Tibial artery (tissue), 4 donors: Measurements from ENCODE around the gene CACNA2D1.

ENCODE experiments used
- DNase-seq, 2 donors: peaks; one replicate each; pipeline ENCODE4 v3.0.0-alpha.2; 2019
- H3K27ac ChIP-seq, 2 donors: fragments of 200-600 bp; sonication (generic) in 1 of 2; 1 replicate in 1 of 2; 2 replicates in 1 of 2; pipeline ENCODE4 v1.5.1; 2018 to 2019; ENCODE audit warnings: mild to moderate bottlenecking in 1 of 2
- H3K27me3 ChIP-seq, 2 donors: fragments of 200-600 bp; sonication (generic) in 1 of 2; one replicate each; pipeline versions ENCODE4 v1.5.1 to v1.6.0; 2016 to 2019
- H3K36me3 ChIP-seq, 3 donors: fragments of 200-600 bp; sonication (generic) in 2 of 3; one replicate each; pipeline ENCODE4 v1.5.1; 2016 to 2019; ENCODE audit warnings: mild to moderate bottlenecking in 2 of 3
- H3K4me1 ChIP-seq, 4 donors: fragments of 200-600 bp; sonication (generic) in 2 of 4; 1 replicate in 3 of 4; 2 replicates in 1 of 4; pipeline ENCODE4 v1.5.1; 2016 to 2019
- H3K4me3 ChIP-seq, 2 donors: fragments of 200-600 bp; sonication (generic) in 1 of 2; 1 replicate in 1 of 2; 2 replicates in 1 of 2; pipeline ENCODE4 v1.5.1; 2018 to 2019; ENCODE audit warnings: mild to moderate bottlenecking in 2 of 2
- H3K9me3 ChIP-seq, 3 donors: fragments of 200-600 bp; sonication (generic) in 1 of 3; one replicate each; pipeline ENCODE4 v1.5.1; 2016 to 2019
- CTCF ChIP-seq, 2 experiments: fragments of 200-600 bp in 1 of 2; fragments of 450-650 bp in 1 of 2; IDR thresholded peaks; one replicate each; pipeline ENCODE4 v1.5.1; 2017 to 2019; ENCODE audit warnings: antibody characterized with exemption in 2 of 2, mild to moderate bottlenecking in 1 of 2, moderate library complexity in 1 of 2
- intact Hi-C: fragments of 100-400 bp; cut with DNase I; formaldehyde crosslinking; loops from one replicate; pipeline ENCODE4 v1.15.0; 2023; ENCODE audit warnings: low total_unique reads

CACNA2D1 gene

GRCh38 chr7:82376739-82377138, 66.8 kb downstream of the CACNA2D1 start:
- H3K27ac ChIP-seq = no peak overlapping the region
- no peak overlapping the region for H3K4me3 ChIP-seq
- no peaks in the 10 kb centered on the region for H3K9me3 ChIP-seq
- H3K27me3 ChIP-seq = no peaks in the 10 kb centered on the region
- DNase-seq = no peak
- H3K36me3 ChIP-seq = no peaks in the 10 kb centered on the region
- TF ChIP-seq CTCF (IDR thresholded peaks at IDR 0.05) = no peak
- intact Hi-C loops = no loop called here
- peaks cover 0 to 9% (median 0%) of the 10 kb centered on the region in 4 donors for H3K4me1 ChIP-seq

- intact Hi-C loops = no loop called here
- no peak for TF ChIP-seq CTCF (IDR thresholded peaks at IDR 0.05)
- no peak for DNase-seq
- Histone ChIP-seq H3K27me3 (no peaks in the 10 kb centered on the region), H3K4me3 (no peak overlapping the region), H3K4me1 (peaks cover 0 to 9% (median 0%) of the 10 kb centered on the region in 4 donors), H3K9me3 (no peaks in the 10 kb centered on the region), H3K36me3 (no peaks in the 10 kb centered on the region), H3K27ac (no peak overlapping the region)
These were observed 67.9 kb downstream of the CACNA2D1 start for GRCh38 chr7:82375713-82376112.

GRCh38 chr7:82375129-82375528, 68.4 kb downstream of the CACNA2D1 start:
- intact Hi-C loops = no loop called here
- no peak overlapping the region for H3K4me3 ChIP-seq
- no peaks in the 10 kb centered on the region for H3K9me3 ChIP-seq
- H3K36me3 ChIP-seq = no peaks in the 10 kb centered on the region
- no peak for DNase-seq
- H3K27me3 ChIP-seq = no peaks in the 10 kb centered on the region
- no peak for TF ChIP-seq CTCF (IDR thresholded peaks at IDR 0.05)
- H3K4me1 ChIP-seq = peaks cover 0 to 9% (median 0%) of the 10 kb centered on the region in 4 donors
- no peak overlapping the region for H3K27ac ChIP-seq

- Histone ChIP-seq H3K9me3 (no peaks in the 10 kb centered on the region), H3K27ac (no peak overlapping the region), H3K4me3 (no peak overlapping the region), H3K27me3 (no peaks in the 10 kb centered on the region), H3K36me3 (no peaks in the 10 kb centered on the region), H3K4me1 (peaks cover 0 to 9% (median 0%) of the 10 kb centered on the region in 4 donors)
- no peak for DNase-seq
- intact Hi-C loops = no loop called here
- no peak for TF ChIP-seq CTCF (IDR thresholded peaks at IDR 0.05)
These were observed 69.5 kb downstream of the CACNA2D1 start for GRCh38 chr7:82373926-82374635.

GRCh38 chr7:82364671-82365070, 78.9 kb downstream of the CACNA2D1 start:
- TF ChIP-seq CTCF (IDR thresholded peaks at IDR 0.05) = no peak
- Histone ChIP-seq H3K36me3 (no peaks in the 10 kb centered on the region), H3K4me3 (no peak overlapping the region), H3K27ac (no peak overlapping the region), H3K4me1 (no peaks in the 10 kb centered on the region), H3K9me3 (no peaks in the 10 kb centered on the region), H3K27me3 (no peaks in the 10 kb centered on the region)
- DNase-seq = no peak
- intact Hi-C loops = no loop called here
